ENCODE results near the gene CBX1.

DNA sequence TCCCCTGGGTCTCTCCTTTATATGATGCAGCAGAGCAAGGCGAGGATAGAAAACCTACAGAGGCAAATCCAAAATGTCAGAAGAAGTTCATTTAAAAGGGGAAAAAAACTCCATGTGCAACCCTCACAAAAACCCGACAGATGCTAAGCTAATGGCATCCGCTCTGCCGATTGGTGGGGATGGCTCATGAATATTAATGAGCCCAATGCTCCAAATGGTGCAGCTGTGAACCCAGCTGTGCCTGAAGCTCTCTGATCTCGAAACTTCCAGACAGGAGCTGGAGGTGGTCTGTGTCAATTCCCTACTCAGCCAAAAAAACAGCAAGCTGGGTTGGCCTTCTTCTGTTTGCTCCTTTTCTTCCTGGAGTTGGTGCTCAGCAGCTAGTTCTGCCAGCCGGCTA is 21.8 kb upstream of the CBX1 start:
- TF ChIP-seq, protein P1, sequence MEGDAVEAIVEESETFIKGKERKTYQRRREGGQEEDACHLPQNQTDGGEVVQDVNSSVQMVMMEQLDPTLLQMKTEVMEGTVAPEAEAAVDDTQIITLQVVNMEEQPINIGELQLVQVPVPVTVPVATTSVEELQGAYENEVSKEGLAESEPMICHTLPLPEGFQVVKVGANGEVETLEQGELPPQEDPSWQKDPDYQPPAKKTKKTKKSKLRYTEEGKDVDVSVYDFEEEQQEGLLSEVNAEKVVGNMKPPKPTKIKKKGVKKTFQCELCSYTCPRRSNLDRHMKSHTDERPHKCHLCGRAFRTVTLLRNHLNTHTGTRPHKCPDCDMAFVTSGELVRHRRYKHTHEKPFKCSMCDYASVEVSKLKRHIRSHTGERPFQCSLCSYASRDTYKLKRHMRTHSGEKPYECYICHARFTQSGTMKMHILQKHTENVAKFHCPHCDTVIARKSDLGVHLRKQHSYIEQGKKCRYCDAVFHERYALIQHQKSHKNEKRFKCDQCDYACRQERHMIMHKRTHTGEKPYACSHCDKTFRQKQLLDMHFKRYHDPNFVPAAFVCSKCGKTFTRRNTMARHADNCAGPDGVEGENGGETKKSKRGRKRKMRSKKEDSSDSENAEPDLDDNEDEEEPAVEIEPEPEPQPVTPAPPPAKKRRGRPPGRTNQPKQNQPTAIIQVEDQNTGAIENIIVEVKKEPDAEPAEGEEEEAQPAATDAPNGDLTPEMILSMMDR (IDR thresholded peaks at IDR 0.05; ENCODE audit: low read length), result no peak
- no peak for TF ChIP-seq EZH2 (optimal IDR thresholded peaks at IDR 0.05; ENCODE audit: low read depth, low read length)
